Measurements from ENCODE around the gene FGD3.

GRCh38 chr9:93020151-93020550 is 72.8 kb downstream of the FGD3 start:
- no peak for TF ChIP-seq POLR2A (IDR thresholded peaks at IDR 0.05; ENCODE audit: low read depth, low read length)
- no peak for TF ChIP-seq POLR2AphosphoS5 (IDR thresholded peaks at IDR 0.05; ENCODE audit: low read depth, low read length)
